Fibroblast of lung (primary cell): ENCODE results near the gene B3GLCT. TPM values are rescaled to one million over a fixed set of nuclear protein-coding genes. Genes with fewer than 3 reads are reported as not detected.

Source experiments
- DNase-seq, 2 donors: peaks; one replicate each; pipeline versions ENCODE4 v3.0.0 to v3.0.0-alpha.2; 2010; ENCODE audit warnings: low read depth in 2 of 2
- H2AFZ ChIP-seq: 2 replicates; pipeline ENCODE4 v1.5.1; 2012; ENCODE audit warnings: low read length, control low read depth, inconsistent platforms
- H3K27ac ChIP-seq: 2 replicates; pipeline ENCODE4 v1.5.1; 2011; ENCODE audit warnings: low read length, control low read depth; ENCODE audit not compliant: insufficient read depth
- H3K27me3 ChIP-seq: 2 replicates; pipeline ENCODE4 v1.5.1; 2011; ENCODE audit warnings: mild to moderate bottlenecking, low read length; ENCODE audit not compliant: control insufficient read depth, insufficient read depth
- H3K36me3 ChIP-seq: 2 replicates; pipeline ENCODE4 v1.5.1; 2011; ENCODE audit warnings: low read length; ENCODE audit not compliant: control insufficient read depth, insufficient read depth
- H3K4me1 ChIP-seq: 2 replicates; pipeline ENCODE4 v1.5.1; 2011; ENCODE audit warnings: low read length; ENCODE audit not compliant: control insufficient read depth, insufficient read depth; ENCODE audit errors: extremely low read depth
- H3K4me2 ChIP-seq: 2 replicates; pipeline ENCODE4 v1.5.1; 2011; ENCODE audit warnings: low read length, control low read depth; ENCODE audit not compliant: insufficient read depth; ENCODE audit errors: extremely low read depth
- H3K4me3 ChIP-seq, 4 experiments: fragments of 200-600 bp in 1 of 4; sonication (generic) in 1 of 4; replicated peaks in 1 of 4; 2 replicates each; pipeline ENCODE4 v1.5.1; 2011 to 2016; ENCODE audit warnings: low read length in 4 of 4, low read depth in 3 of 4, mild to moderate bottlenecking in 3 of 4, control low read depth in 2 of 4, inconsistent platforms in 1 of 4, mixed read lengths in 1 of 4; ENCODE audit not compliant: insufficient read depth in 1 of 4; ENCODE audit errors: control extremely low read depth in 1 of 4
- H3K79me2 ChIP-seq: 2 replicates; pipeline ENCODE4 v1.5.1; 2012; ENCODE audit warnings: mild to moderate bottlenecking, low read length, inconsistent platforms; ENCODE audit not compliant: control insufficient read depth, insufficient read depth
- H3K9ac ChIP-seq: 2 replicates; pipeline ENCODE4 v1.5.1; 2011; ENCODE audit warnings: mild to moderate bottlenecking, low read length, control low read depth; ENCODE audit not compliant: insufficient read depth
- H3K9me3 ChIP-seq: 2 replicates; pipeline ENCODE4 v1.5.1; 2012; ENCODE audit warnings: low read depth, low read length; ENCODE audit not compliant: control insufficient read depth, insufficient read depth
- H4K20me1 ChIP-seq: 2 replicates; pipeline ENCODE4 v1.5.1; 2011; ENCODE audit warnings: low read length; ENCODE audit not compliant: control insufficient read depth, insufficient read depth; ENCODE audit errors: extremely low read depth
- EZH2 ChIP-seq: IDR thresholded peaks from 2 replicates; pipeline ENCODE4 v1.5.1; 2012; ENCODE audit warnings: low read length, control low read depth, mild to moderate bottlenecking; ENCODE audit errors: missing control alignments
- polyA plus RNA-seq, 2 donors: library from polyadenylated mRNA; depleted of rRNA in 1 of 2; stranded (reverse) in 1 of 2; unstranded in 1 of 2; fragments of >200 nt; gene quantifications; 2 replicates each; pipeline ENCODE4 v1.2.1, GENCODE V29; 2011 to 2012; ENCODE audit warnings: missing spikeins in 1 of 2
- total RNA-seq: library from RNA; depleted of rRNA; stranded (reverse); fragments of >200 nt; gene quantifications from 2 replicates; pipeline ENCODE4 v1.2.1, GENCODE V29; 2014
- TF ChIP-seq, protein P1 (sequence below), 2 donors: IDR thresholded peaks in 1 of 2; conservative IDR thresholded peaks in 1 of 2; 1 replicate in 1 of 2; 2 replicates in 1 of 2; pipeline ENCODE4 v1.5.1; 2011 to 2012; ENCODE audit warnings: low read length in 2 of 2, control low read depth in 1 of 2, inconsistent platforms in 1 of 2, low read depth in 1 of 2, mild to moderate bottlenecking in 1 of 2

Gene B3GLCT
- total and polyA plus RNA-seq, 2 donors (not counting 1 experiment from before 2014, with no cell fraction given), result 4.4 to 7.8 TPM

- TF ChIP-seq EZH2, result no peak
- TF ChIP-seq, protein P1, sequence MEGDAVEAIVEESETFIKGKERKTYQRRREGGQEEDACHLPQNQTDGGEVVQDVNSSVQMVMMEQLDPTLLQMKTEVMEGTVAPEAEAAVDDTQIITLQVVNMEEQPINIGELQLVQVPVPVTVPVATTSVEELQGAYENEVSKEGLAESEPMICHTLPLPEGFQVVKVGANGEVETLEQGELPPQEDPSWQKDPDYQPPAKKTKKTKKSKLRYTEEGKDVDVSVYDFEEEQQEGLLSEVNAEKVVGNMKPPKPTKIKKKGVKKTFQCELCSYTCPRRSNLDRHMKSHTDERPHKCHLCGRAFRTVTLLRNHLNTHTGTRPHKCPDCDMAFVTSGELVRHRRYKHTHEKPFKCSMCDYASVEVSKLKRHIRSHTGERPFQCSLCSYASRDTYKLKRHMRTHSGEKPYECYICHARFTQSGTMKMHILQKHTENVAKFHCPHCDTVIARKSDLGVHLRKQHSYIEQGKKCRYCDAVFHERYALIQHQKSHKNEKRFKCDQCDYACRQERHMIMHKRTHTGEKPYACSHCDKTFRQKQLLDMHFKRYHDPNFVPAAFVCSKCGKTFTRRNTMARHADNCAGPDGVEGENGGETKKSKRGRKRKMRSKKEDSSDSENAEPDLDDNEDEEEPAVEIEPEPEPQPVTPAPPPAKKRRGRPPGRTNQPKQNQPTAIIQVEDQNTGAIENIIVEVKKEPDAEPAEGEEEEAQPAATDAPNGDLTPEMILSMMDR (conservative IDR thresholded peaks at IDR 0.05 in 1 of 2, IDR thresholded peaks at IDR 0.05 in 1 of 2; ENCODE audit: low read depth in 1 of 2, low read length in 2 of 2), result no peak
- H3K27ac ChIP-seq, result no peak overlapping the region
Observed at GRCh38 chr13:31192306-31192705, 7.5 kb upstream of the B3GLCT start.

DNA sequence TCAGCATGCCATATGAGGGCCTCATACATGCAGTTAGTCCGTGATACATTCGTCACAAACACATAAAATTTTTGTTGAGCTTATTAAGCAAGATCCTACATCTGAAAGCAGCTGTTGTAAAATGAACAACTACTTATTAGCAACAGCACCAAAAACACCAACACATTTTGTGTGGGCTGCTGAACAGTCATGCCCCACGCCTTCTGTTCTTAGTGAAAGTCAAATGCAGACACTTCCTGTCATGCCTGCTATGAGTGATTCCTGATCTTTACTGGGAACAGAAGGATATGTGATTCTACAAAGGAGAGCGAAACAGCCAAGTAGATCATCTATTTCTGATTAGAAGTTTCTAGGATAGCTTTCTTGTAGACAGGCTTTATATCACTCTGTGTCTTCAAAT, 4.2 kb upstream of the B3GLCT start:
- Histone ChIP-seq H3K4me1 (no peaks in the 10 kb centered on the region), H4K20me1 (no peaks in the 10 kb centered on the region), H2AFZ (no peak overlapping the region), H3K79me2 (no peaks in the 10 kb centered on the region), H3K9me3 (no peaks in the 10 kb centered on the region), H3K4me3 (no peak overlapping the region), H3K36me3 (no peaks in the 10 kb centered on the region), H3K27me3 (peaks cover 9% of the 10 kb centered on the region), H3K4me2 (no peak overlapping the region), H3K9ac (no peak overlapping the region), H3K27ac (no peak overlapping the region)
- TF ChIP-seq, protein P1 (conservative IDR thresholded peaks at IDR 0.05 in 1 of 2, IDR thresholded peaks at IDR 0.05 in 1 of 2; ENCODE audit: low read depth in 1 of 2, low read length in 2 of 2), result no peak
- no peak for TF ChIP-seq EZH2
- DNase-seq, result no peak

More at GRCh38 chr13:31192306-31192705, 7.5 kb upstream of the B3GLCT start:
- H3K9me3 ChIP-seq, result no peaks in the 10 kb centered on the region
- no peak overlapping the region for H3K4me2 ChIP-seq
- H2AFZ ChIP-seq, result no peak overlapping the region
- H3K27me3 ChIP-seq, result peaks cover 16% of the 10 kb centered on the region
- no peak overlapping the region for H3K9ac ChIP-seq
- DNase-seq, result no peak
- no peaks in the 10 kb centered on the region for H3K36me3 ChIP-seq
- no peaks in the 10 kb centered on the region for H4K20me1 ChIP-seq
- H3K4me3 ChIP-seq, result no peak overlapping the region
- no peaks in the 10 kb centered on the region for H3K4me1 ChIP-seq
- H3K79me2 ChIP-seq, result no peaks in the 10 kb centered on the region

DNA sequence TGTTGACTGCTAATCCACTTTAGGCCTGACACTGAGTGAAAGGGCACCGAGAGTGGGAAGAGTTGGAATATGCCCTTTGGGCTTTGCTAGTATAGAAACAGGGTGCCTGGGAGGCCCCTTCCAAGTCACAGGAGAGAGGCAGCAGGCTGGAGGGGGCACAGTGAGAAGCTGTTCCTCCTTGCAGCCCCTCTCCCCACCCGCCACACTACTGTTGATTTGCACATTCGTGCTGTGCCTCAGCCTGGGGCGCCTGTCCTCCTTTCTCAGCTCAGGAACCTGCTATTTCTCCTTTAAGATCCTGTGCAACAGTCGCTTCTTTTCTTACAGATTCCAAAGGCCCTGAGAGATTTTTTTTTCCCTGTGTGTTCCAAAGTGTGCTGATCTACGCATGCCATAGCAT, 2.8 kb upstream of the B3GLCT start:
- Histone ChIP-seq H3K36me3 (no peaks in the 10 kb centered on the region), H3K4me2 (no peak overlapping the region), H3K9me3 (no peaks in the 10 kb centered on the region), H3K4me1 (peaks cover 4% of the 10 kb centered on the region), H3K27ac (no peak overlapping the region), H2AFZ (no peak overlapping the region), H3K9ac (no peak overlapping the region), H3K4me3 (no peak overlapping the region), H4K20me1 (no peaks in the 10 kb centered on the region), H3K27me3 (peaks cover 5% of the 10 kb centered on the region), H3K79me2 (no peaks in the 10 kb centered on the region)
- no peak for DNase-seq
- TF ChIP-seq, protein P1 (conservative IDR thresholded peaks at IDR 0.05 in 1 of 2, IDR thresholded peaks at IDR 0.05 in 1 of 2; ENCODE audit: low read depth in 1 of 2, low read length in 2 of 2), result no peak
- no peak for TF ChIP-seq EZH2
